Sigmoid colon (tissue), 4 donors: ENCODE measurements around the gene KYNU.

Source experiments
- POLR2AphosphoS5 ChIP-seq, 4 donors: sonication (generic); formaldehyde crosslinking; IDR thresholded peaks; one replicate each; pipeline ENCODE4 v1.6.1; 2017; ENCODE audit warnings: antibody characterized with exemption in 4 of 4
- TF ChIP-seq, protein P1 (sequence below), 4 experiments: fragments of 450-650 bp in 3 of 4; fragments of 200-600 bp in 1 of 4; IDR thresholded peaks; one replicate each; pipeline ENCODE4 v1.5.1; 2016 to 2019; ENCODE audit warnings: antibody characterized with exemption in 4 of 4, mild to moderate bottlenecking in 3 of 4, moderate library complexity in 2 of 4

- TF ChIP-seq, protein P1, sequence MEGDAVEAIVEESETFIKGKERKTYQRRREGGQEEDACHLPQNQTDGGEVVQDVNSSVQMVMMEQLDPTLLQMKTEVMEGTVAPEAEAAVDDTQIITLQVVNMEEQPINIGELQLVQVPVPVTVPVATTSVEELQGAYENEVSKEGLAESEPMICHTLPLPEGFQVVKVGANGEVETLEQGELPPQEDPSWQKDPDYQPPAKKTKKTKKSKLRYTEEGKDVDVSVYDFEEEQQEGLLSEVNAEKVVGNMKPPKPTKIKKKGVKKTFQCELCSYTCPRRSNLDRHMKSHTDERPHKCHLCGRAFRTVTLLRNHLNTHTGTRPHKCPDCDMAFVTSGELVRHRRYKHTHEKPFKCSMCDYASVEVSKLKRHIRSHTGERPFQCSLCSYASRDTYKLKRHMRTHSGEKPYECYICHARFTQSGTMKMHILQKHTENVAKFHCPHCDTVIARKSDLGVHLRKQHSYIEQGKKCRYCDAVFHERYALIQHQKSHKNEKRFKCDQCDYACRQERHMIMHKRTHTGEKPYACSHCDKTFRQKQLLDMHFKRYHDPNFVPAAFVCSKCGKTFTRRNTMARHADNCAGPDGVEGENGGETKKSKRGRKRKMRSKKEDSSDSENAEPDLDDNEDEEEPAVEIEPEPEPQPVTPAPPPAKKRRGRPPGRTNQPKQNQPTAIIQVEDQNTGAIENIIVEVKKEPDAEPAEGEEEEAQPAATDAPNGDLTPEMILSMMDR (IDR thresholded peaks at IDR 0.05), result no peak
- TF ChIP-seq POLR2AphosphoS5 (IDR thresholded peaks at IDR 0.05), result no peak
These were observed 49.0 kb downstream of the KYNU start for GRCh38 chr2:142926445-142926844.
